Prostate gland (tissue), 2 donors: ENCODE measurements around the gene MPZL1. TPM values are rescaled to one million over a fixed set of nuclear protein-coding genes. Genes with fewer than 3 reads are reported as not detected.

Source experiments
- DNase-seq: peaks from one replicate; pipeline ENCODE4 v3.0.0-alpha.2; 2019; ENCODE audit warnings: low spot score
- H3K27ac ChIP-seq, 2 donors: fragments of 200-600 bp; sonication (generic); 2 replicates each; pipeline ENCODE4 v1.5.1; 2017 to 2019
- H3K27me3 ChIP-seq: fragments of 200-600 bp; sonication (generic); replicated peaks from 2 replicates; pipeline ENCODE4 v1.5.1; 2019; ENCODE audit not compliant: insufficient read depth
- H3K36me3 ChIP-seq, 2 donors: fragments of 200-600 bp; sonication (generic); 1 replicate in 1 of 2; 2 replicates in 1 of 2; pipeline versions ENCODE4 v1.5.1 to v1.8.1; 2017 to 2019
- H3K4me1 ChIP-seq: fragments of 200-600 bp; sonication (generic); replicated peaks from 2 replicates; pipeline ENCODE4 v1.5.1; 2019
- H3K4me3 ChIP-seq, 2 donors: fragments of 200-600 bp; sonication (generic); 2 replicates each; pipeline ENCODE4 v1.5.1; 2017 to 2019
- H3K9me3 ChIP-seq: fragments of 200-600 bp; sonication (generic); 2 replicates; pipeline ENCODE4 v1.5.1; 2017
- POLR2A ChIP-seq: fragments of 450-650 bp; IDR thresholded peaks from one replicate; pipeline ENCODE4 v1.6.1; 2016; ENCODE audit warnings: antibody characterized with exemption, mild to moderate bottlenecking
- POLR2AphosphoS5 ChIP-seq: sonication (generic); formaldehyde crosslinking; IDR thresholded peaks from one replicate; pipeline ENCODE4 v1.6.1; 2017; ENCODE audit warnings: antibody characterized with exemption
- WGBS: methylation state at CpG from one replicate; pipeline ENCODE4 v1.1.5; 2018; 5-methylcytosine and 5-hydroxymethylcytosine counted together
- intact Hi-C: fragments of 100-400 bp; cut with DNase I; formaldehyde crosslinking; loops from one replicate; pipeline ENCODE4 v1.14.2; 2022
- total RNA-seq, 2 donors: library from RNA; depleted of rRNA; stranded (reverse); fragments of >200 nt; gene quantifications; one replicate each; pipeline ENCODE4 v1.1.0, GENCODE V29; 2016
- TF ChIP-seq, protein P1 (sequence below), 4 experiments: fragments of 200-600 bp in 2 of 4; fragments of 450-650 bp in 2 of 4; sonication (generic) in 2 of 4; IDR thresholded peaks; 1 replicate in 3 of 4; 2 replicates in 1 of 4; pipeline ENCODE4 v1.5.1; 2016 to 2019; ENCODE audit warnings: antibody characterized with exemption in 4 of 4, mild to moderate bottlenecking in 2 of 4, moderate library complexity in 2 of 4

MPZL1 gene
- total RNA-seq, 2 donors from 2014 or later, result 52.5 to 135 TPM

DNA sequence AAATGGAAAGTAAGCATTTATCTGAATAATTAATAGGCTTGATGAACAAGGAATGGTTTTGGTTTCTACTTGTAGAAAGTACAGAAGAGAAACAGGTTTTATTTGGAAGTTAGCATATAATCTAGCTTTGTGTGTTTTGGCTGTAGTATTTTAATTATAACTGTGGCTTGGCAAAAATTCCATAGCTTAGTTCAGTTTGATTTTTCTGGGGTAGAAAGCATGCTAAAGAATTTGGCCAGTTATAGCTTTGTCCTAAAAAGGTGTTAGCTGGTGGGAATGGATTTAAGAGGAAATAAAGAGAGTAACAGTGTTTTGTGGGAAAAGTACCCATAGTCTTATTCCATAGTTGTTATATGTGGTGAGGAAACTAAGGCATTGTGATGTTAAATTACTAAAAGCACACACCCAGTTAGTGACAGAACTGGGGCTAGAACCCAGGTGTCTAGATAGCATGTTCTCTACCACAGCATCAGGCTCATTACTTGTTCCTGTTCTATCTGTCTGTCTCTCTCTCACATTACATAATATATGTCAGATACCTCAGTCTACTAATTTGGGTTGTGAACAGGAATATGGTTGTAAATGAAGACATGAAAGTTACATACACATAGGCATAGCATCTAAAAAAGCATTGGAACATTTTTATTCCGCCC, 55.0 kb downstream of the MPZL1 start:
- intact Hi-C loops, result no loop called here

DNA sequence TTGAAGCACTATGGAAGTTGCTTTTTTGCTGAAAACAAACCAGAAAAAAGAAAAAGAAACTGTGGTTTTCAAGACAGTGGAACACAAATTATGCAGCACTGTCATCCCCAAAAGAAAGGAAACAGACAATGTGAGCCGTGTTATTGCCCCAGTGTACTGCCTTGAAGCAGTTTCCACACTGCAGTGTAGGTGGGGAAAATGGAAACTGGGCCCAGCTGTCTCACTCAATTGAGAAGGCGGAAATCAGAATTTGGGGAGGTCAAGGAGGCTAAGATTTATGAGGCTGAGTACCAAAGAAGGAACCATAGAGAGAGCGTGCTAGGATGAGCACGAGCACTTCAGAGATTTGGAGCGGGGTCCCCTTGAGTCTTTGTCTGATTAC, 55.5 kb downstream of the MPZL1 start:
- 93% methylated on average over 5 of the region's 5 CpGs for WGBS
- no peaks in the 10 kb centered on the region for H3K9me3 ChIP-seq
- no peaks in the 10 kb centered on the region for H3K4me1 ChIP-seq
- intact Hi-C loops, result no loop called here
- H3K27me3 ChIP-seq, result no peaks in the 10 kb centered on the region
- DNase-seq, result no peak
- TF ChIP-seq, protein P1, sequence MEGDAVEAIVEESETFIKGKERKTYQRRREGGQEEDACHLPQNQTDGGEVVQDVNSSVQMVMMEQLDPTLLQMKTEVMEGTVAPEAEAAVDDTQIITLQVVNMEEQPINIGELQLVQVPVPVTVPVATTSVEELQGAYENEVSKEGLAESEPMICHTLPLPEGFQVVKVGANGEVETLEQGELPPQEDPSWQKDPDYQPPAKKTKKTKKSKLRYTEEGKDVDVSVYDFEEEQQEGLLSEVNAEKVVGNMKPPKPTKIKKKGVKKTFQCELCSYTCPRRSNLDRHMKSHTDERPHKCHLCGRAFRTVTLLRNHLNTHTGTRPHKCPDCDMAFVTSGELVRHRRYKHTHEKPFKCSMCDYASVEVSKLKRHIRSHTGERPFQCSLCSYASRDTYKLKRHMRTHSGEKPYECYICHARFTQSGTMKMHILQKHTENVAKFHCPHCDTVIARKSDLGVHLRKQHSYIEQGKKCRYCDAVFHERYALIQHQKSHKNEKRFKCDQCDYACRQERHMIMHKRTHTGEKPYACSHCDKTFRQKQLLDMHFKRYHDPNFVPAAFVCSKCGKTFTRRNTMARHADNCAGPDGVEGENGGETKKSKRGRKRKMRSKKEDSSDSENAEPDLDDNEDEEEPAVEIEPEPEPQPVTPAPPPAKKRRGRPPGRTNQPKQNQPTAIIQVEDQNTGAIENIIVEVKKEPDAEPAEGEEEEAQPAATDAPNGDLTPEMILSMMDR (IDR thresholded peaks at IDR 0.05), result no peak
- no peak for TF ChIP-seq POLR2AphosphoS5
- TF ChIP-seq POLR2A, result no peak
- H3K4me3 ChIP-seq, result no peak overlapping the region
- no peaks in the 10 kb centered on the region for H3K36me3 ChIP-seq
- H3K27ac ChIP-seq, result no peak overlapping the region

More for the DNA sequence above, 55.0 kb downstream of the MPZL1 start:
- H3K4me3 ChIP-seq, result no peak overlapping the region
- no peak for TF ChIP-seq POLR2AphosphoS5
- TF ChIP-seq, protein P1 (IDR thresholded peaks at IDR 0.05), result no peak
- TF ChIP-seq POLR2A, result no peak
- no peaks in the 10 kb centered on the region for H3K27me3 ChIP-seq
- no peak overlapping the region for H3K27ac ChIP-seq
- WGBS, result 97% methylated on average over 1 of the region's 1 CpG
- no peak for DNase-seq
- no peaks in the 10 kb centered on the region for H3K4me1 ChIP-seq
- H3K36me3 ChIP-seq, result no peaks in the 10 kb centered on the region
- H3K9me3 ChIP-seq, result no peaks in the 10 kb centered on the region

DNA sequence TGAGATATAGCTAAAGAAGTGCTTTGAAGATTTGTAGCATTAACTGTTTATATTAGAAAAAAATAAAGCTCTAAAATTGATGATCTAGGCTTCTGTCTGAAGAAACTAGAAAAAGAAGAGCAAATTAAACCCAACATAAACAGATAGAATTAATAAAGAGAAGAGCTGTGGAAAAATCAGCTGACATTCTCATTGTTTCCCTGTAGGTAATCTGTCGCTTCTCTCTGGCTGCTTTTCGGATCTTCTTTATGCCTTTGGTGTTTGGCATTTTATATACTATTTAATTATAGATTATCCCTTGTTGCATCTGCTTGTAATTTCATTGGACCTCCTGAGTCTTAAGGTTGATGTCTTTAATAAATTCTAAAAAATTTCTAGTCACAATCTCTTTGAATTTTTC, 59.8 kb downstream of the MPZL1 start:
- Histone ChIP-seq H3K4me3 (no peak overlapping the region), H3K9me3 (no peaks in the 10 kb centered on the region), H3K27me3 (no peaks in the 10 kb centered on the region), H3K27ac (no peak overlapping the region), H3K36me3 (no peaks in the 10 kb centered on the region), H3K4me1 (no peaks in the 10 kb centered on the region)
- no peak for DNase-seq
- intact Hi-C loops, result no loop called here
- WGBS, result 98% methylated on average over 2 of the region's 2 CpGs
- TF ChIP-seq, protein P1 (IDR thresholded peaks at IDR 0.05), result no peak
- no peak for TF ChIP-seq POLR2AphosphoS5
- TF ChIP-seq POLR2A, result no peak

DNA sequence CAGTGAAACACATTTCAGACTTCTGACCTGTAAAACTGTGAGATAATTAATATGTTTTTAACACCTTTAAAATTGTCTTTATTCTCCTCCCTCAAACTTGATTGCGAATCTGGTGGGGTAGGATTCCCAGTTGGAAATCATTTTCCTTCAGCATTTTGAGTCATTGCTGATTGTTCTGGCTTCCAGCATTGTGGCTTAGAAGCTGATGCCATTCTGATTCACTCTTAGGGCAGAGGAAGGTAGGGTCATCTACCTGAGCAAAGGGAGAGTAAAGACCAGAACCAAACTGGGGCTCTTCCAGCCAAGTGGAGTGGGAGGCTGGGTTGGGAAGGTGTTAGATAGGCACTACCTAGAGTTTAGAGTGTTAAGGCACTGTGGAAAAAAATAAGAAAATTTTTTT, 61.2 kb downstream of the MPZL1 start:
- Histone ChIP-seq H3K4me3 (no peak overlapping the region), H3K27ac (no peak overlapping the region), H3K9me3 (no peaks in the 10 kb centered on the region), H3K36me3 (no peaks in the 10 kb centered on the region), H3K4me1 (no peaks in the 10 kb centered on the region), H3K27me3 (no peaks in the 10 kb centered on the region)
- 84% methylated on average over 1 of the region's 1 CpG for WGBS
- TF ChIP-seq POLR2AphosphoS5 (no peak), POLR2A (no peak)
- TF ChIP-seq, protein P1 (IDR thresholded peaks at IDR 0.05), result no peak
- intact Hi-C loops, result no loop called here
- no peak for DNase-seq

DNA sequence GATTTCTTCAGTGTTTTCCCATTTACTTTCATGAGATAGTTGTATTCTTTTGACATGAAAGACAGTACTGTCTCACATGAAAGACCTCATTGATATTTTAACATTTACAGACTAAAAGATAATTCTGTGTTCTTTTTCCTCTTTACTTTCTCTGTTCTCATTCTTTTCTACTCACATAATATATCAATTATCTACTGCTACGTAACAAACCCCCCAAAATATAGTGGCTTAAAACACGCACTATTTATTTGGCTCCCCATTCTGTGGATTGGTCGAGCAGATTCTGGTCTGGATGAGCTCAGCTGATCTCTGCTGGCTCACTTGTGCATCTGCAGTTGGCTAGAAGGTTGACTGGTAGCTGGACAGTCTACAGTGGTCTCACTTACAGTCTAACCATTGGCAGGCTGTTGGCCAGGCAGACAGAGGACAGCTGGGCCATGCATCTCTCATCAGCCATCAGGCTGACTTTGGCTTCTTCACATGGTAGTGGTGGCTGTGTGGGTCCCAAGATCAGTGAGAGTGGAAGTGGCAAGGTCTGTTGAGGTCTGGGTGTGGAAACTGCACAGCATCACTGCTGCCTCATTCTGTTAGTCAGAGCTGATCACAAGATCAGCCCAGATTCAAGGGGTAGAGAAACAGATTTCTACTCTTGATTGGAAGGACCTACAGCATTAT, 63.2 kb downstream of the MPZL1 start:
- H3K4me3 ChIP-seq, result no peak overlapping the region
- no peaks in the 10 kb centered on the region for H3K36me3 ChIP-seq
- 94% methylated on average over 3 of the region's 3 CpGs for WGBS
- intact Hi-C loops, result no loop called here
- TF ChIP-seq POLR2A (no peak), POLR2AphosphoS5 (no peak)
- TF ChIP-seq, protein P1 (IDR thresholded peaks at IDR 0.05), result no peak
- H3K9me3 ChIP-seq, result no peaks in the 10 kb centered on the region
- DNase-seq, result no peak
- H3K27me3 ChIP-seq, result no peaks in the 10 kb centered on the region
- H3K27ac ChIP-seq, result no peak overlapping the region
- no peaks in the 10 kb centered on the region for H3K4me1 ChIP-seq
